Ammon's horn (tissue), 1 donor: ENCODE data around the gene ZC3H15.
A peak's percentile ranks its signal among the peaks of the same experiment; 100 is the strongest.
"Not testable (repeated sequence)": the region's sequence is repeated elsewhere in the genome, so short reads cannot be mapped to it uniquely, and the experiment has no call there.

Source experiments
- DNase-seq: peaks from one replicate; pipeline ENCODE4 v3.0.0-alpha.2; 2016; ENCODE audit warnings: low spot score

Gene ZC3H15

GRCh38 chr2:186485871-186486650, at the start of gene ZC3H15:
TSS of gene ZC3H15 (plus strand) at chr2:186486260. CDS start at chr2:186486383, 123 bp downstream.
- peak; percentile 97 for DNase-seq

GRCh38 chr2:186437719-186438118, 48.3 kb upstream of the ZC3H15 start:
- no peak for DNase-seq

GRCh38 chr2:186439673-186440095, 46.4 kb upstream of the ZC3H15 start:
- DNase-seq: not testable (repeated sequence)

GRCh38 chr2:186440506-186440905, 45.6 kb upstream of the ZC3H15 start:
- no peak for DNase-seq

- no peak for DNase-seq
Measured at GRCh38 chr2:186442885-186443284, 43.2 kb upstream of the ZC3H15 start.

- DNase-seq: no peak
Measured at GRCh38 chr2:186443851-186444250, 42.2 kb upstream of the ZC3H15 start.

GRCh38 chr2:186445506-186445905, 40.6 kb upstream of the ZC3H15 start:
- no peak for DNase-seq

- no peak for DNase-seq
Measured at GRCh38 chr2:186455613-186456012, 30.4 kb upstream of the ZC3H15 start.

- DNase-seq: no peak
Measured at GRCh38 chr2:186456941-186457340, 29.1 kb upstream of the ZC3H15 start.

GRCh38 chr2:186457908-186458307, 28.2 kb upstream of the ZC3H15 start:
- DNase-seq: no peak

GRCh38 chr2:186459009-186459408, 27.1 kb upstream of the ZC3H15 start:
- DNase-seq: peak; percentile 28

- DNase-seq: no peak
Measured at GRCh38 chr2:186460465-186460864, 25.6 kb upstream of the ZC3H15 start.

- no peak for DNase-seq
Measured at GRCh38 chr2:186466743-186467142, 19.3 kb upstream of the ZC3H15 start.

GRCh38 chr2:186467421-186467820, 18.6 kb upstream of the ZC3H15 start:
- DNase-seq: no peak

- not testable (repeated sequence) for DNase-seq
Measured at GRCh38 chr2:186472722-186473493, 13.2 kb upstream of the ZC3H15 start.

GRCh38 chr2:186474239-186474638, 11.8 kb upstream of the ZC3H15 start:
- DNase-seq: not testable (repeated sequence)

GRCh38 chr2:186477790-186478189, 8.3 kb upstream of the ZC3H15 start:
- no peak for DNase-seq

GRCh38 chr2:186480991-186481390, 5.1 kb upstream of the ZC3H15 start:
- DNase-seq: no peak

GRCh38 chr2:186484062-186484735, 1.9 kb upstream of the ZC3H15 start:
- no peak for DNase-seq

GRCh38 chr2:186485576-186485870, 537 bp upstream of the ZC3H15 start:
- DNase-seq: no peak

GRCh38 chr2:186486651-186487647, 889 bp downstream of the ZC3H15 start:
- DNase-seq: no peak
